PFSK-1 (cell line): Measurements from ENCODE around the gene C18orf63.

Experiments used
- FOXP2 ChIP-seq: optimal IDR thresholded peaks from 2 replicates; pipeline ENCODE3; 2011; ENCODE audit warnings: borderline replicate concordance, control low read depth, inconsistent platforms; ENCODE audit not compliant: insufficient read depth; ENCODE audit errors: extremely low read length, extremely low read depth
- POLR2AphosphoS5 ChIP-seq: IDR thresholded peaks from 2 replicates; pipeline ENCODE4 v1.6.1; 2012; ENCODE audit warnings: low read depth, mild to moderate bottlenecking, control low read depth, low read length, moderate library complexity
- SIN3A ChIP-seq: IDR thresholded peaks from 2 replicates; pipeline ENCODE4 v1.6.1; 2012; ENCODE audit warnings: mild to moderate bottlenecking, low read length, moderate library complexity, borderline replicate concordance; ENCODE audit not compliant: insufficient read depth
- TAF1 ChIP-seq: IDR thresholded peaks from 2 replicates; pipeline ENCODE4 v1.6.1; 2012; ENCODE audit warnings: low read length, control low read depth, borderline replicate concordance; ENCODE audit not compliant: insufficient read depth
- TF ChIP-seq, protein P1 (sequence below), 2 experiments: IDR thresholded peaks; 2 replicates each; pipeline versions ENCODE4 v1.6.1 to v1.8.0; 2011 to 2012; ENCODE audit warnings: low read depth in 2 of 2, low read length in 2 of 2, control low read depth in 1 of 2, inconsistent platforms in 1 of 2, mild to moderate bottlenecking in 1 of 2, moderate library complexity in 1 of 2; ENCODE audit not compliant: insufficient read depth in 1 of 2

Gene C18orf63

DNA sequence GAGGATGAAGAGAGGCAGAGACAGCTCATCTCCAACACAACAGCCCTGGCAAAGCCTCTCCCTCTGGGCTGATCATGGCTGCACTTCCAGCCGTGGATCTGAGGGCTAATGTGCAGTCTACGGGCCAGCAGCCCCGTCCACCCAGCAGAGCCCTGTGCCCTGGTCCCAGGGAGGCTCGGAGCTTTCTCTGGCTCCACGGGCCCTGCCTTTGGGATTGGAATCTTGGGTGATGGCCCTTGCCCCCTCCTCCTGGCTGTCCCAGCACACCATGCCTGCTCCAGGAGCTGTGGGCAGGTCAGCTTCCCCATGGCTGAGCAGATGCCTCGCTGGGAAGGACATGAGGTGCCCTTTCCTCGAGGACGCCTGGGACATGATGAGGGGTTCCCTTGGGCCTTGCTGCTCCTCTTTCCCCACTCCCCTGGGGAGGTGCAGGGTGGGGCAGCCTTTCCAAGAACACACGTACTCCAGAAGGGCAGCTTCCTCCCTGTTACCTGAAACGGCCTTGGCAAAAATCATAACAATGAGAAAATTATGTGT lies 66.9 kb downstream of the C18orf63 start:
- TF ChIP-seq SIN3A = no peak
- TF ChIP-seq FOXP2 = no peak
- TF ChIP-seq, protein P1, sequence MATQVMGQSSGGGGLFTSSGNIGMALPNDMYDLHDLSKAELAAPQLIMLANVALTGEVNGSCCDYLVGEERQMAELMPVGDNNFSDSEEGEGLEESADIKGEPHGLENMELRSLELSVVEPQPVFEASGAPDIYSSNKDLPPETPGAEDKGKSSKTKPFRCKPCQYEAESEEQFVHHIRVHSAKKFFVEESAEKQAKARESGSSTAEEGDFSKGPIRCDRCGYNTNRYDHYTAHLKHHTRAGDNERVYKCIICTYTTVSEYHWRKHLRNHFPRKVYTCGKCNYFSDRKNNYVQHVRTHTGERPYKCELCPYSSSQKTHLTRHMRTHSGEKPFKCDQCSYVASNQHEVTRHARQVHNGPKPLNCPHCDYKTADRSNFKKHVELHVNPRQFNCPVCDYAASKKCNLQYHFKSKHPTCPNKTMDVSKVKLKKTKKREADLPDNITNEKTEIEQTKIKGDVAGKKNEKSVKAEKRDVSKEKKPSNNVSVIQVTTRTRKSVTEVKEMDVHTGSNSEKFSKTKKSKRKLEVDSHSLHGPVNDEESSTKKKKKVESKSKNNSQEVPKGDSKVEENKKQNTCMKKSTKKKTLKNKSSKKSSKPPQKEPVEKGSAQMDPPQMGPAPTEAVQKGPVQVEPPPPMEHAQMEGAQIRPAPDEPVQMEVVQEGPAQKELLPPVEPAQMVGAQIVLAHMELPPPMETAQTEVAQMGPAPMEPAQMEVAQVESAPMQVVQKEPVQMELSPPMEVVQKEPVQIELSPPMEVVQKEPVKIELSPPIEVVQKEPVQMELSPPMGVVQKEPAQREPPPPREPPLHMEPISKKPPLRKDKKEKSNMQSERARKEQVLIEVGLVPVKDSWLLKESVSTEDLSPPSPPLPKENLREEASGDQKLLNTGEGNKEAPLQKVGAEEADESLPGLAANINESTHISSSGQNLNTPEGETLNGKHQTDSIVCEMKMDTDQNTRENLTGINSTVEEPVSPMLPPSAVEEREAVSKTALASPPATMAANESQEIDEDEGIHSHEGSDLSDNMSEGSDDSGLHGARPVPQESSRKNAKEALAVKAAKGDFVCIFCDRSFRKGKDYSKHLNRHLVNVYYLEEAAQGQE (IDR thresholded peaks at IDR 0.05; ENCODE audit: insufficient read depth in 1 of 2, low read depth in 2 of 2, low read length in 2 of 2) = no peak

DNA sequence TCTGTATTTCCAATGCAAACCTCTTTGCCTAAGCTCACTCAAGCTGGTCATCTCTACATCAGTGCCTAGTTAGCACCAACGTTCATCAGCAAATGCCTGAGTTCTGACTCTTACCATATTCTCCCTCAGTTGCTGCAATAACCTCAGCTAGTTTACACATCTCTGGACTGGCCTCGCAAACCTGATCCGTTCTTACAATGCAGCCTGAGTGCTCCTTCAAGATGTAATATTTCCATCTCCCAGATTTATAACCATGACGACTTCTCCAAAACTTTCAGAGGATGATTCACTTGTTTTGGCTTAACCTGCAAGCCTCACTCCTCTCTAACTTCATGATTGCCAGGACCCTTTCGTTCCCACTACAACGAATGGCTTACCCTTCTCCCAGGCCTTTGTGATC lies 71.7 kb downstream of the C18orf63 start:
- TF ChIP-seq TAF1 (no peak), FOXP2 (no peak), POLR2AphosphoS5 (no peak), SIN3A (no peak)
- TF ChIP-seq, protein P1 (IDR thresholded peaks at IDR 0.05; ENCODE audit: insufficient read depth in 1 of 2, low read depth in 2 of 2, low read length in 2 of 2) = no peak

DNA sequence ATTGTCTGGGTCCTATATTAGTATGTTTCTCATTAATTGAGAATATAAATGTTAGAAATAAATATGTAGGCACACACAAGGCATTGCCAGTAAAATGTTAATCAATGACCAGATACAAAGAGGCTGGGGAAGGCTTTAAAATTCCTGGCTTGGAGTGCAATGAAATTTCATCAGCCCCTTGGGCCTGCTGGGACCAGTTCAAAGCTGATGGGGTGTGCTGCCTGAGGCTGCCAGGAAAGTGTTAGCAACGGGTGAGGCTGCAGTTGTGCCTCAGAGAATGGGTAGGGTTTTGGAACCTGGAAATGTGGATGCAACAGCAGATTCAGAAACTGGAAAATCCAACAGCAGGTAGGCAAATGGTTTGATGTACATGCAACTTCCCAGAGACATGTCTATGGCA lies 72.6 kb downstream of the C18orf63 start:
- TF ChIP-seq SIN3A (no peak), POLR2AphosphoS5 (no peak), FOXP2 (no peak), TAF1 (no peak)
- TF ChIP-seq, protein P1 (IDR thresholded peaks at IDR 0.05; ENCODE audit: insufficient read depth in 1 of 2, low read depth in 2 of 2, low read length in 2 of 2) = no peak

DNA sequence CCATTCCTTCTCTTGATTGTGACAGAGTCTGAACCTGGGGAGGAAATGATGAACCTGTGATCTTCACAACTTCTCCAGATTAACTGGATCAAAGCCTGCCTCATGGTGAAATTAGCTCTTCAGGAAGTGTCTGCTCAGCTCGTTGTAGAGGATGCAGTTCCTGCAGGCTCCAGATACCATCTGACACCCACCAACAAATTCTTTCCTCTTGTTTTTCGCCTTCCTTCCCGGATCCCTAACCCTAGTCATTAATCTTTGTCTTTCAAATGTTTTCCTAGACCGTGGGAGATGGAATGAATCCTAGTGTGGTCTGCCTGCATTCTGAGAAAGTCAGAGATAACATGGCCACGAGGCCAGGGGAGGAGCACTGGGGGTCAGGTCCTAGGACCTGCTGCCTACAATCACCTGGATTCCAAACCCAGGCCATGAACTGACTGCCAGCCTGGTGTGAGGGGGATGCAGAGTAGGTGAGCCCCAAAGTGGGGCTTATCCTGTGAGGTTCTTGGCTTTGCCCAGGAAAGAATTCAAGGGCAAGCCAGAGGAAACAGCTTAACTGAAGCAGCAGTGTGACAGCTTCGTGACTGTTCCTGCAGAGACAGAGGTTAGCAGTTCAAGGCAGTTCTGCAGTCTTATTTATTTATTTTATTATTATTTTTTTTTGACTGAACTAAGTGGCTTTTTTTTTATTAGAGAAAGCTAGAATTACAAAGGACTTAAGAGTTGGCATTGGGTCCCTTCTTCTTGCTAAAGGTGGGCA lies 73.7 kb downstream of the C18orf63 start:
- TF ChIP-seq TAF1 = no peak
- TF ChIP-seq POLR2AphosphoS5 = no peak
- TF ChIP-seq SIN3A = no peak
- no peak for TF ChIP-seq FOXP2
- TF ChIP-seq, protein P1 (IDR thresholded peaks at IDR 0.05; ENCODE audit: insufficient read depth in 1 of 2, low read depth in 2 of 2, low read length in 2 of 2) = no peak
